GM21423 (cell line): ENCODE data around the gene MED20.
A peak's percentile ranks its signal among the peaks of the same experiment; 100 is the strongest.
"Not testable (repeated sequence)": the region's sequence is repeated elsewhere in the genome, so short reads cannot be mapped to it uniquely, and the experiment has no call there.

ENCODE experiments used
- ATAC-seq: cut with Tn5 transposase; IDR thresholded peaks from one replicate; pipeline ENCODE4 v1.9.1; 2021; ENCODE audit warnings: mild to moderate bottlenecking, moderate library complexity; ENCODE audit not compliant: unreplicated experiment

The MED20 gene

GRCh38 chr6:41920921-41921711, at the start of gene MED20, which contains the start of gene BYSL:
MED20 (minus strand) TSS chr6:41921139; CDS start chr6:41921018, 121 bp downstream.
BYSL (plus strand) TSS chr6:41921499; CDS start chr6:41921563, 64 bp downstream.
- ATAC-seq = peak; percentile 87

- ATAC-seq = no peak
Measured at GRCh38 chr6:41970436-41970846, 49.5 kb upstream of the MED20 start.

GRCh38 chr6:41967312-41968287, 46.7 kb upstream of the MED20 start:
- ATAC-seq = no peak

GRCh38 chr6:41966961-41967311, 46.0 kb upstream of the MED20 start:
- no peak for ATAC-seq

GRCh38 chr6:41966214-41966920, 45.4 kb upstream of the MED20 start:
- no peak for ATAC-seq

- no peak for ATAC-seq
Measured at GRCh38 chr6:41965429-41966213, 44.7 kb upstream of the MED20 start.

- ATAC-seq = no peak
Measured at GRCh38 chr6:41964201-41964887, 43.4 kb upstream of the MED20 start.

GRCh38 chr6:41963371-41963770, 42.4 kb upstream of the MED20 start:
- ATAC-seq = no peak

GRCh38 chr6:41960028-41960427, 39.1 kb upstream of the MED20 start:
- no peak for ATAC-seq

GRCh38 chr6:41958022-41958856, 37.3 kb upstream of the MED20 start:
- no peak for ATAC-seq

GRCh38 chr6:41957117-41957516, 36.2 kb upstream of the MED20 start:
- ATAC-seq = no peak

- ATAC-seq = no peak
Measured at GRCh38 chr6:41955412-41955811, 34.5 kb upstream of the MED20 start.

- ATAC-seq = no peak
Measured at GRCh38 chr6:41954668-41955067, 33.7 kb upstream of the MED20 start.

- ATAC-seq = no peak
Measured at GRCh38 chr6:41947581-41948220, 26.8 kb upstream of the MED20 start.

GRCh38 chr6:41943456-41943855, 22.5 kb upstream of the MED20 start:
- no peak for ATAC-seq

- not testable (repeated sequence) for ATAC-seq
Measured at GRCh38 chr6:41942882-41943281, 21.9 kb upstream of the MED20 start.

GRCh38 chr6:41942067-41942851, 21.3 kb upstream of the MED20 start:
- no peak for ATAC-seq
